HepG2 (cell line): ENCODE results near the gene UROS. TPM values are rescaled to one million over a fixed set of nuclear protein-coding genes. Genes with fewer than 3 reads are reported as not detected.
A peak's percentile ranks its signal among the peaks of the same experiment; 100 is the strongest.

Experiments
- BCL6 ChIP-seq: IDR thresholded peaks from 2 replicates; pipeline ENCODE4 v1.6.1; 2016; ENCODE audit warnings: missing genetic modification reagents, missing compliant biosample characterization
- GATA4 ChIP-seq: sonication (generic); IDR thresholded peaks from 2 replicates; pipeline ENCODE4 v1.6.1; 2016; ENCODE audit warnings: antibody characterized with exemption, low read depth, borderline replicate concordance
- HIC2 ChIP-seq: sonication (generic); formaldehyde crosslinking; IDR thresholded peaks from 2 replicates; pipeline ENCODE4 v1.9.0; 2022; ENCODE audit warnings: low read depth, missing genetic modification reagents
- MED13 ChIP-seq: sonication (generic); formaldehyde crosslinking; IDR thresholded peaks from 2 replicates; pipeline ENCODE4 v1.5.0; 2020; ENCODE audit warnings: missing genetic modification reagents
- MIER3 ChIP-seq: IDR thresholded peaks from 2 replicates; pipeline ENCODE4 v1.6.1; 2016; ENCODE audit warnings: missing compliant biosample characterization, borderline replicate concordance
- MTERF4 ChIP-seq: sonication (generic); formaldehyde crosslinking; IDR thresholded peaks from 2 replicates; pipeline ENCODE4 v1.8.0; 2023; ENCODE audit warnings: mild to moderate bottlenecking, missing genetic modification reagents
- NFATC3 ChIP-seq: sonication (generic); formaldehyde crosslinking; IDR thresholded peaks from 2 replicates; pipeline ENCODE4 v1.5.1; 2020; ENCODE audit warnings: mild to moderate bottlenecking, missing genetic modification reagents
- POGZ ChIP-seq: sonication (generic); formaldehyde crosslinking; IDR thresholded peaks from 2 replicates; pipeline ENCODE4 v1.4.0; 2020; ENCODE audit warnings: mild to moderate bottlenecking, missing genetic modification reagents
- RCOR2 ChIP-seq: IDR thresholded peaks from 2 replicates; pipeline ENCODE4 v1.6.1; 2016; ENCODE audit warnings: missing biosample characterization, missing genetic modification reagents
- TAF1 ChIP-seq: sonication (generic); formaldehyde crosslinking; IDR thresholded peaks from 2 replicates; pipeline ENCODE4 v1.4.0; 2020; ENCODE audit warnings: missing genetic modification reagents
- TP53 ChIP-seq: sonication (generic); formaldehyde crosslinking; conservative IDR thresholded peaks from 2 replicates; pipeline ENCODE4 v1.4.0; 2020; ENCODE audit warnings: missing genetic modification reagents
- ZFP36L2 ChIP-seq: sonication (generic); formaldehyde crosslinking; IDR thresholded peaks from 2 replicates; pipeline ENCODE4 v1.4.0; 2020; ENCODE audit warnings: missing genetic modification reagents
- ZNF274 ChIP-seq: sonication (generic); formaldehyde crosslinking; IDR thresholded peaks from 2 replicates; pipeline ENCODE4 v1.5.1; 2020; ENCODE audit warnings: mild to moderate bottlenecking, missing genetic modification reagents
- ZNF543 ChIP-seq: sonication (generic); formaldehyde crosslinking; IDR thresholded peaks from 2 replicates; pipeline ENCODE4 v1.4.0; 2020; ENCODE audit warnings: mild to moderate bottlenecking, missing genetic modification reagents
- ZNF580 ChIP-seq: IDR thresholded peaks from 2 replicates; pipeline ENCODE4 v1.6.1; 2016; ENCODE audit warnings: low read depth, borderline replicate concordance
- ZNF672 ChIP-seq: sonication (generic); formaldehyde crosslinking; IDR thresholded peaks from 2 replicates; pipeline ENCODE4 v1.8.1; 2022; ENCODE audit warnings: missing genetic modification reagents
- ZNF839 ChIP-seq: sonication (generic); formaldehyde crosslinking; IDR thresholded peaks from 2 replicates; pipeline ENCODE4 v1.4.0; 2020; ENCODE audit warnings: missing genetic modification reagents, mild to moderate bottlenecking, borderline replicate concordance
- polyA plus RNA-seq, 8 experiments: library from polyadenylated mRNA; depleted of rRNA in 3 of 8; stranded (reverse) in 7 of 8; unstranded in 1 of 8; fragments of >200 nt; fragmentation: Illumina TruSeq in 4 of 8; extraction: Trizol in 4 of 8; gene quantifications; 2 replicates each; pipeline versions ENCODE4 v1.2.1 to v1.2.3, GENCODE V29; 2011 to 2016; ENCODE audit warnings: low read depth in 4 of 8, missing spikeins in 1 of 8, mixed read lengths in 1 of 8; ENCODE audit not compliant: insufficient read depth in 1 of 8
- total RNA-seq, 5 experiments: library from RNA; depleted of rRNA; stranded (reverse); fragments of >200 nt; fragmentation: Illumina TruSeq; extraction: Trizol; gene quantifications; 2 replicates each; pipeline ENCODE4 v1.2.3, GENCODE V29; 2016; ENCODE audit warnings: low read depth in 1 of 5
- TF ChIP-seq, protein P1 (sequence below): sonication (generic); formaldehyde crosslinking; IDR thresholded peaks from 2 replicates; pipeline ENCODE4; 2020; ENCODE audit warnings: missing genetic modification reagents, mild to moderate bottlenecking, borderline replicate concordance
- TF ChIP-seq, protein P2 (sequence below): sonication (generic); formaldehyde crosslinking; IDR thresholded peaks from 2 replicates; pipeline ENCODE4 v1.5.1; 2020; ENCODE audit warnings: missing genetic modification reagents, mild to moderate bottlenecking, borderline replicate concordance
- TF ChIP-seq, protein P3 (sequence below): sonication (generic); formaldehyde crosslinking; IDR thresholded peaks from 2 replicates; pipeline ENCODE4 v1.5.1; 2020; ENCODE audit warnings: missing genetic modification reagents, mild to moderate bottlenecking, borderline replicate concordance

UROS gene
- total and polyA plus RNA-seq, 2 of the 13 experiments (the other 11 are each of a cell fraction or from before 2014, with no cell fraction given), result 14.8 to 49.9 TPM

GRCh38 chr10:125792342-125793300 lies 30.4 kb downstream of the UROS start (continued):
- TF ChIP-seq NFATC3 (CRISPR knock-in tag), result no peak
- TF ChIP-seq, protein P1, sequence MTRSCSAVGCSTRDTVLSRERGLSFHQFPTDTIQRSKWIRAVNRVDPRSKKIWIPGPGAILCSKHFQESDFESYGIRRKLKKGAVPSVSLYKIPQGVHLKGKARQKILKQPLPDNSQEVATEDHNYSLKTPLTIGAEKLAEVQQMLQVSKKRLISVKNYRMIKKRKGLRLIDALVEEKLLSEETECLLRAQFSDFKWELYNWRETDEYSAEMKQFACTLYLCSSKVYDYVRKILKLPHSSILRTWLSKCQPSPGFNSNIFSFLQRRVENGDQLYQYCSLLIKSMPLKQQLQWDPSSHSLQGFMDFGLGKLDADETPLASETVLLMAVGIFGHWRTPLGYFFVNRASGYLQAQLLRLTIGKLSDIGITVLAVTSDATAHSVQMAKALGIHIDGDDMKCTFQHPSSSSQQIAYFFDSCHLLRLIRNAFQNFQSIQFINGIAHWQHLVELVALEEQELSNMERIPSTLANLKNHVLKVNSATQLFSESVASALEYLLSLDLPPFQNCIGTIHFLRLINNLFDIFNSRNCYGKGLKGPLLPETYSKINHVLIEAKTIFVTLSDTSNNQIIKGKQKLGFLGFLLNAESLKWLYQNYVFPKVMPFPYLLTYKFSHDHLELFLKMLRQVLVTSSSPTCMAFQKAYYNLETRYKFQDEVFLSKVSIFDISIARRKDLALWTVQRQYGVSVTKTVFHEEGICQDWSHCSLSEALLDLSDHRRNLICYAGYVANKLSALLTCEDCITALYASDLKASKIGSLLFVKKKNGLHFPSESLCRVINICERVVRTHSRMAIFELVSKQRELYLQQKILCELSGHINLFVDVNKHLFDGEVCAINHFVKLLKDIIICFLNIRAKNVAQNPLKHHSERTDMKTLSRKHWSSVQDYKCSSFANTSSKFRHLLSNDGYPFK (CRISPR knock-in tag), result peak; percentile 69
- TF ChIP-seq GATA4, result no peak
- TF ChIP-seq RCOR2 (CRISPR knock-in tag), result peak; percentile 92
- TF ChIP-seq ZNF580 (CRISPR knock-in tag), result peak; percentile 79; the same call in 1 of the 2 replicates
- TF ChIP-seq ZFP36L2 (CRISPR knock-in tag), result no peak
- TF ChIP-seq MIER3 (CRISPR knock-in tag), result peak; percentile 76; the same call in 1 of the 2 replicates
- TF ChIP-seq ZNF672 (CRISPR knock-in tag), result peak; percentile 69; the same call in 1 of the 2 replicates
- TF ChIP-seq POGZ (CRISPR knock-in tag), result peak; percentile 92
- TF ChIP-seq MTERF4, result no peak; the same call in 1 of the 2 replicates
- TF ChIP-seq TAF1, result no peak
- peak; percentile 88 for TF ChIP-seq ZNF543 (CRISPR knock-in tag)
- TF ChIP-seq TP53 (CRISPR knock-in tag), result no peak
- peak; percentile 73; the same call in 1 of the 2 replicates for TF ChIP-seq ZNF839
- no peak for TF ChIP-seq ZNF274 (CRISPR knock-in tag)
- TF ChIP-seq, protein P2, sequence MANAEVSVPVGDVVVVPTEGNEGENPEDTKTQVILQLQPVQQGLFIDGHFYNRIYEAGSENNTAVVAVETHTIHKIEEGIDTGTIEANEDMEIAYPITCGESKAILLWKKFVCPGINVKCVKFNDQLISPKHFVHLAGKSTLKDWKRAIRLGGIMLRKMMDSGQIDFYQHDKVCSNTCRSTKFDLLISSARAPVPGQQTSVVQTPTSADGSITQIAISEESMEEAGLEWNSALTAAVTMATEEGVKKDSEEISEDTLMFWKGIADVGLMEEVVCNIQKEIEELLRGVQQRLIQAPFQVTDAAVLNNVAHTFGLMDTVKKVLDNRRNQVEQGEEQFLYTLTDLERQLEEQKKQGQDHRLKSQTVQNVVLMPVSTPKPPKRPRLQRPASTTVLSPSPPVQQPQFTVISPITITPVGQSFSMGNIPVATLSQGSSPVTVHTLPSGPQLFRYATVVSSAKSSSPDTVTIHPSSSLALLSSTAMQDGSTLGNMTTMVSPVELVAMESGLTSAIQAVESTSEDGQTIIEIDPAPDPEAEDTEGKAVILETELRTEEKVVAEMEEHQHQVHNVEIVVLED, result peak; percentile 32; the same call in 1 of the 2 replicates
- TF ChIP-seq, protein P3, sequence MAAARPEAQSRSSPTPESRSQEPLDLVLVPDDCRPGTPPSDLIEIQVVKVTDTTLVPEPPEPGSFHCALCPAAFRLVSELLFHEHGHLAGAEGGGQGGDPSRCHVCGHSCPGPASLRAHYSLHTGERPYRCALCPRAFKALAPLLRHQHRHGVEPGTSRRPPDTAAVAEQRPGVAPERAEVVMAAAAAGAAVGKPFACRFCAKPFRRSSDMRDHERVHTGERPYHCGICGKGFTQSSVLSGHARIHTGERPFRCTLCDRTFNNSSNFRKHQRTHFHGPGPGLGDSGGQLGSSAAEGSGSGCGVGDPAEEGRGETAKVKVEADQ (CRISPR knock-in tag), result peak; percentile 83
- peak; percentile 96 for TF ChIP-seq BCL6 (CRISPR knock-in tag)
- TF ChIP-seq HIC2, result peak; percentile 49
- TF ChIP-seq MED13, result no peak
